HG02623 (cell line): ENCODE measurements around the gene PNCK.
"Not testable (repeated sequence)": the region's sequence is repeated elsewhere in the genome, so short reads cannot be mapped to it uniquely, and the experiment has no call there.

Experiments
- ATAC-seq: cut with Tn5 transposase; IDR thresholded peaks from one replicate; pipeline ENCODE4 v1.9.1; 2021; ENCODE audit warnings: moderate library complexity; ENCODE audit not compliant: unreplicated experiment

Gene PNCK

GRCh38 chrX:153686711-153687110 is 13.1 kb upstream of the PNCK start:
- ATAC-seq, result no peak

GRCh38 chrX:153685751-153686696 is 12.4 kb upstream of the PNCK start:
- no peak for ATAC-seq

DNA sequence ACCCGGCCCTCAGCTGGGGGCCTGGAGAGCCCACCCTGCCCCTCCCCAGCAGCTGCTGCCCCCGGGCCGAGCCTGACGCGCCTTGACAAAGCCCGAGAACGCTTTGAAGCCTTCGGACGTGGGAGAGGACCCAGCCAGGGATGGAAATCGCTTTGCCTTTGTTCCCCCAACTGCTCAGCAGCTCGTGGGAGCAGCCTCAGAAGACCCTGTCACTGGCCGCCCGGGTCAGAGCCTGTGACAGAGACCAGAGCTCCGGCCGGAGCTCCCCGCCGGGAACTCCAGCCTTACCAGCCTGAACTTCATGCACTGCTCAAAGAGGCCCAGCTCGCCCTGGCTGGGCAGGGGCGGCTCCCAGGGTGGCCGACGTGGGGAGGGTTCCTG is 11.5 kb upstream of the PNCK start:
- ATAC-seq, result no peak

GRCh38 chrX:153684467-153685155 is 11.0 kb upstream of the PNCK start:
- ATAC-seq, result no peak

DNA sequence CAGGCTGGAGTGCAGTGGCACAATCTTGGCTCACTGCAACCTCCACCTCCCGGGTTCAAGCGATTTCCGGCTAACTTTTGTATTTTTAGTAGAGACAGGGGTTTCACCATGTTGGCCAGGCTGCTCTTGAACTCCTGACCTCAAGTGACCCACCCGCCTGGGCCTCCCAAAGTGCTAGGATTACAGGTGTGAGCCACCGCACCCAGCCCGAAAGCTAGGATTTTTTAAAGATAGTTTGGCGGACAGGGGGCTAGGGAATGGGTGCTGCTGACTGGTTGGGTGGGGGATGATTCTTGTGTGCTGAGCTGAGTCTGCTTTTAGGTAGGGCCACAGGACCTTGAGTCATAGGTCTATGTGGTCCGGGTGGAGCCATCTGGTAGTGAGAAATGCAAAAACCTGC is 9.9 kb upstream of the PNCK start:
- not testable (repeated sequence) for ATAC-seq

- no peak for ATAC-seq
Observed at GRCh38 chrX:153681175-153681574, 7.6 kb upstream of the PNCK start.

- ATAC-seq, result no peak
Observed at GRCh38 chrX:153674219-153674851, 722 bp upstream of the PNCK start.

GRCh38 chrX:153672531-153673427 is 834 bp downstream of the PNCK start:
- ATAC-seq, result no peak

DNA sequence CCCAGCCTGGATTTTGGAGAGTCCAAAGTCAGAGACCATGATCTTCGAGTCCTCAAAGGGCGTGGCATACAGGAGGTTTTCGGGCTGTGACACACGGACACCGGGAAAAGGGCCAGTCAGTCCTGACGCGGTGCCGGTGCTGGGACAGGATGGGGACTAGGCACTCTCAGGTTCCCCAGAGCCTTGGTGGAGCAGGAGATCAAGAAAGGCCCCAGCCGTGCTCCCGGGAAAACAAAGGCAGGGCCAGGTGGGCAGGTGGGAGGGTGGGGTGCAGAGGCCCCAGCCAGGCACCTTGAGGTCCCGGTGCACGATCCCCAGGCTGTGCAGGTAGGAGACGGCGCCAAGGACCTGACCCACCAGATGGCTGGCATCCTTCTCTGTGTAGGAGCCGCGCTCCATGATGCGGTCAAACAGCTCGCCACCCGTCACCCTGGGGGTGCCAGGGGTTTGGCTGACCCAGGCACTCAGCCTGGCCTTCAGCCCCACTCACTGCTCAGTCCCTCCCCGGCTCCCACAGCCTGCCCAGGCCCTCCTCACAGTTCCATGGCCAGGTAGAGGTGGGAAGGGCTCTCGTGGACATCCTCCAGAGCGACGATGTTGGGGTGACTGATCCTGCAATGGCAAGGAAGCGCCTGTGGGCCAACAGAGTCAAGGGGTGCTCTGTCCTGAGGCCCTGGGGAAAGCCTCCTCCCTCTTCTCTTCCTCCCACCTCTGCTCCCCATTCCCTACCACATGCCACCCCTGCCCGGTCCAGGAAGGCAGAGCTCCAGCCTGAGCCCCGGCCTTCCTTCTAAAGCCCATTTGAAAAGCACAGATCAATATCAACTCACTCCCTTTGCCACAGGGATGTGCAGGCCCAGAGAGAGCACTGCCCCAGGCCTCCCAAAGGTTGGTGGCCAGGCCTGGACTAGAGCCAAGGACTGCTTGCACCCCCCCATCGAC is 1.8 kb downstream of the PNCK start:
- ATAC-seq, result no peak

- no peak for ATAC-seq
Observed at GRCh38 chrX:153670748-153671588, 2.6 kb downstream of the PNCK start.

- ATAC-seq, result no peak
Observed at GRCh38 chrX:153669901-153670731, 3.5 kb downstream of the PNCK start.

DNA sequence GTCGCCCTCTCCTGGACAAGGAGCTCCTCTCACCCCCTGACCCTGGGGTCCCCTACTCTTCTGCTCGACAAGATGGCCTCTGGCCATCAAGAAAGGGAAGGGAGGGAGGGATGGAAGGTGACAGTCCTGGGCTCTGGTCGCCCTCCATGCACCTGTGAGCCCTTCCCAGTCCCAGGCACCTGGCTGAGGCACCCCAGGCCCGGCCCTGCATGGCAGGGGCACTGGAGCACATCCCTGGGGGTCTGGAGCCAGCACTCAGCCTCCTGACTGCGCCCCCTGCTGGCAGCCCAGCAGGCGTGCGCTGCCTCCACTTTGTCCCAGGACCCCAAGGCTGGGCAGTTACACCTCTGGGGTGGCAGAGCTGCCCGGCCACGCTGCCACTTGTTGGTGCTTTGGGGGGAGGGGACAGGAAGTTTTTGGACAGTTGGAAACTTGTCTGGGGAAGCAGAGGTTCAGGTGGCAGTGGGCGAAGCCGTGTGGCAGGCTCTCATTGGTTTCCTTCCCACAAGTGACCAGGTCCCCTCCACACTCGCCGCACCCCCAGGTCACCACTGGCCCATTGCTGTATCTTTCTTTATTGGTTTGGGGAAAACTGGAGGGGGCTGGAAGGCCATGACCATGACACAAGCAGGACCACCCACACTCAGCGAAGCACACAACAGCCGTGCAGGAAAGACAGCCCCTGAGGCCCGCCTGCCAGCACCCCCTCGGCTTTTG is 4.3 kb downstream of the PNCK start:
- no peak for ATAC-seq

- no peak for ATAC-seq
Observed at GRCh38 chrX:153668423-153669173, 5.0 kb downstream of the PNCK start.

GRCh38 chrX:153667956-153668396 is 5.6 kb downstream of the PNCK start:
- no peak for ATAC-seq

DNA sequence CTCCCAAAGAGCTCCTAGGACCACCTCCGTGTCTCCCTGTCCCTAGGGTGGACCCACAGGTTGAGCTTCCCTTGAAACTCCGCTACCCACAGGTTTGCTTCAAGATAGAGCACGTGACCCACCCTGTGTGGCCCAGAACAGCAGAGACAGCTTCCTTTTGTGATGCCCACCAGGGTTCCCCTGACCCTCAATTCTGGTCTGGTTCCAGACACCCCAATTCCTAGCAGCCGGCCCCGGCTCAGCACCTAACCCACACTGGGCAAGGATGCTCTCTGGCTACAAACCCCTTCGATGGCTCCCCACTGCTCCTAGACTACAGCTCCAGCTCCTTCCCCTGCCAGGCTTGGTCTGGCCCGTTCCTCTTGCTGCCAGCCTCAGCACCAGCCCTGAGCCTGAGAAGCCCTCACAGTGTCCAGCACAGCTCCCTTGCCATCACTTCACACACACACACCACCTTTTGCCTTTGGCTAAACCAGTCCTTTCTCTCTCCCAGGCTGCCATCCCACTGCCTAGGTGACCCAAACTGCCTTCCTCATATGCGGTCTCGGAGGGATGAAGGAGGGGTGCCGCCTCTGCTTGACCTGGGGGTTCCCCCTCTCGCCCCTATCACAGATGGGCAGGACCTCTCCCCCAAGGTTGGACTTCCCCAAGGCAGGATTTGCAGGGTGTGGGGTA is 6.2 kb downstream of the PNCK start:
- no peak for ATAC-seq
